Measurements from ENCODE around the gene CISTR. TPM values are rescaled to one million over a fixed set of nuclear protein-coding genes. Genes with fewer than 3 reads are reported as not detected.
A peak's percentile ranks its signal among the peaks of the same experiment; 100 is the strongest.

The CISTR gene
- total and polyA plus RNA-seq, 7 donors, result not detected

GRCh38 chr12:53754188-53754585 lies 2.4 kb upstream of the CISTR start:
- Histone ChIP-seq H3K4me3 (no peak overlapping the region), H3K36me3 (no peaks in the 10 kb centered on the region), H3K4me1 (peaks cover 0 to 63% (median 44%) of the 10 kb centered on the region in 4 donors), H3K9me3 (no peaks in the 10 kb centered on the region), H3K27me3 (peaks cover 0 to 17% (median 9%) of the 10 kb centered on the region in 3 donors), H3K27ac (peak overlapping the region in 3 of 4 donors; percentile 12 to 61 (median 60))
- intact Hi-C loops (cut with DNase I), result no loop called here
- TF ChIP-seq CTCF (IDR thresholded peaks at IDR 0.05) (no peak), POLR2AphosphoS5 (IDR thresholded peaks at IDR 0.05) (no peak), EP300 (IDR thresholded peaks at IDR 0.05) (no peak), POLR2A (IDR thresholded peaks at IDR 0.05) (no peak)
- WGBS, 2 donors, result 35 to 44% methylated on average over 7 of the region's 7 CpGs
- no peak for DNase-seq

GRCh38 chr12:53752621-53753020 lies 842 bp upstream of the CISTR start:
- H3K4me3 ChIP-seq, result no peak overlapping the region
- no peaks in the 10 kb centered on the region for H3K9me3 ChIP-seq
- TF ChIP-seq POLR2A (IDR thresholded peaks at IDR 0.05) (no peak), EP300 (IDR thresholded peaks at IDR 0.05) (no peak), POLR2AphosphoS5 (IDR thresholded peaks at IDR 0.05) (no peak)
- WGBS, 2 donors, result 82 to 91% methylated on average over 3 of the region's 3 CpGs
- no peak for DNase-seq
- no peak overlapping the region for H3K27ac ChIP-seq
- peaks cover 0 to 63% (median 44%) of the 10 kb centered on the region in 4 donors for H3K4me1 ChIP-seq
- peaks cover 0 to 20% (median 10%) of the 10 kb centered on the region in 3 donors for H3K27me3 ChIP-seq
- H3K36me3 ChIP-seq, result no peaks in the 10 kb centered on the region
- intact Hi-C loops (cut with DNase I), result no loop called here

- TF ChIP-seq POLR2AphosphoS5 (IDR thresholded peaks at IDR 0.05), result no peak
- no peak for TF ChIP-seq EP300 (IDR thresholded peaks at IDR 0.05)
- TF ChIP-seq POLR2A (IDR thresholded peaks at IDR 0.05), result no peak
- no peak for TF ChIP-seq CTCF (IDR thresholded peaks at IDR 0.05)
- Histone ChIP-seq H3K27me3 (peaks cover 0 to 24% (median 14%) of the 10 kb centered on the region in 3 donors), H3K9me3 (no peaks in the 10 kb centered on the region), H3K4me3 (peak overlapping the region; percentile 41 to 59 (median 55)), H3K36me3 (no peaks in the 10 kb centered on the region), H3K4me1 (peaks cover 0 to 63% (median 44%) of the 10 kb centered on the region in 4 donors), H3K27ac (peak overlapping the region; percentile 57 to 67 (median 62))
- WGBS, 2 donors, result 39 to 52% methylated on average over 13 of the region's 13 CpGs
- intact Hi-C loops (cut with DNase I), result no loop called here
- DNase-seq, result no peak
Observed at GRCh38 chr12:53752192-53752601, 418 bp upstream of the CISTR start.

- no peak for DNase-seq
- Histone ChIP-seq H3K36me3 (no peaks in the 10 kb centered on the region), H3K9me3 (no peaks in the 10 kb centered on the region), H3K27me3 (peaks cover 0 to 30% (median 15%) of the 10 kb centered on the region in 3 donors), H3K4me3 (peak overlapping the region; percentile 41 to 59 (median 55)), H3K4me1 (peaks cover 0 to 61% (median 49%) of the 10 kb centered on the region in 4 donors), H3K27ac (peak overlapping the region; percentile 57 to 67 (median 62))
- 3% methylated on average over 36 of the region's 36 CpGs for WGBS, 2 donors
- TF ChIP-seq CTCF (IDR thresholded peaks at IDR 0.05) (no peak), EP300 (IDR thresholded peaks at IDR 0.05) (no peak), POLR2AphosphoS5 (IDR thresholded peaks at IDR 0.05) (no peak), POLR2A (IDR thresholded peaks at IDR 0.05) (no peak)
- intact Hi-C loops (cut with DNase I), result no loop called here
Observed at GRCh38 chr12:53750812-53751335, 905 bp downstream of the CISTR start.

- intact Hi-C loops (cut with DNase I), result loop anchor here (5.0 kb wide), 1 partner anchor 208 kb away; no protein-coding TSS in a partner anchor
- no peak for DNase-seq
- Histone ChIP-seq H3K4me3 (peak overlapping the region in 2 of 4 donors; percentile 57 to 59), H3K27me3 (peaks cover 0 to 30% (median 15%) of the 10 kb centered on the region in 3 donors), H3K9me3 (no peaks in the 10 kb centered on the region), H3K27ac (no peak overlapping the region), H3K4me1 (peaks cover 0 to 55% (median 44%) of the 10 kb centered on the region in 4 donors), H3K36me3 (no peaks in the 10 kb centered on the region)
- TF ChIP-seq POLR2AphosphoS5 (IDR thresholded peaks at IDR 0.05) (no peak), CTCF (IDR thresholded peaks at IDR 0.05) (no peak), EP300 (IDR thresholded peaks at IDR 0.05) (no peak), POLR2A (IDR thresholded peaks at IDR 0.05) (no peak)
- 13 to 42% methylated on average over 10 of the region's 10 CpGs for WGBS, 2 donors
Observed at GRCh38 chr12:53749986-53750811, 1.6 kb downstream of the CISTR start.

Data from sigmoid colon (tissue), 7 donors.